Activated naive CD8-positive, alpha-beta T cell (primary cell): Measurements from ENCODE around the gene SLC36A3.

ENCODE experiments used
- H3K27ac Mint-ChIP-seq: one replicate; pipeline ENCODE4 v1.8.0; 2021; ENCODE audit warnings: mixed read lengths
- H3K27me3 Mint-ChIP-seq: one replicate; pipeline ENCODE4 v1.8.0; 2021; ENCODE audit warnings: mixed read lengths
- H3K36me3 Mint-ChIP-seq: one replicate; pipeline ENCODE4 v1.8.0; 2021; ENCODE audit warnings: mixed read lengths
- H3K4me1 Mint-ChIP-seq: one replicate; pipeline ENCODE4 v1.8.0; 2021; ENCODE audit warnings: low read depth, mixed read lengths
- H3K4me3 Mint-ChIP-seq: one replicate; pipeline ENCODE4 v1.8.0; 2021; ENCODE audit warnings: mild to moderate bottlenecking, mixed read lengths
- H3K9me3 Mint-ChIP-seq: one replicate; pipeline ENCODE4 v1.8.0; 2021; ENCODE audit warnings: low read depth, mixed read lengths

Gene SLC36A3

DNA sequence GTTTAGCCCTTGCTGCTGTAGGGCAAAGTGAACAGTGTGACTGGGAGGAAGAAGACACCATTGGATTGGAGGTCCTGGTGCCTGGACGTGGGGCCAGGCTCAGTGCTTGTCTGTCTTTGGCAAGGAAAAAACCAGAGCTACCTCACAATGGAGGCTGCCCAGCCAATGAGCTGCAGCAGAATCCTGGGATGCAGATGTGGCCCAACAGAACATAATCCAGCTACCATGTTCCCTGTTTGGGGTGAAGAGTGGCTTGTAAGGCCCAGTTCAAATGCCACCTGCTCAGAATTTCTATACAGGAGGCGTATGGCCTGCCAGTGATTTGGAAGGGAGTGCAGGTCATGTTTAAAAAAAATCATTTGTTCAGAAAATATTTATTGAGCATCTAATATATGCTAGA is at the start of gene SLC36A3:
SLC36A3 (minus strand) TSS at position 101 of the 400 bp plus-strand sequence. CDS start 412 bp downstream, outside the sequence.
- Mint-ChIP-seq H3K27ac (no peak within 1 kb of the TSS), H3K4me3 (no peak within 1 kb of the TSS), H3K27me3 (peaks cover 12% of the 10 kb centered on the region), H3K4me1 (no peaks in the 10 kb centered on the region), H3K9me3 (no peaks in the 10 kb centered on the region), H3K36me3 (no peaks in the 10 kb centered on the region)

DNA sequence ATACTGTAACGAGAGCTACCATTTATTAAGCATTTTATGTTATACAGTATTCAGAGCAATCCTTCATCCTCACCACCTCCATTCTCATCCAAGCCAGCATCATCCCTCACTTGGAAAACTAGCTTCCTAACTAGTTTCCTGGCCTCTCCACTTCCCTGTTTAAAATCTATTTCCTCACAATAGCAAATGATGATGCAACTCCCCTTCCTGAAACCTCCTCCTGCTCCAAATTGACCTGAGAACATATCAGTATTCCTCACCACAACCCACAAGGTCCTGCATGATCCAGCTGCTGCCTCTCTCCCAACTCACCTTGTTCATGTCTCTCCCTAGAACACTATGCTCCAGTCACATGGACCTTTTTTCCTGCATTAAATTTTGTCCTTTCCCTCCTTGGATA is 48.1 kb upstream of the SLC36A3 start:
- Mint-ChIP-seq H3K9me3 (no peaks in the 10 kb centered on the region), H3K4me1 (no peaks in the 10 kb centered on the region), H3K27me3 (peaks cover 7% of the 10 kb centered on the region), H3K27ac (no peak overlapping the region), H3K36me3 (no peaks in the 10 kb centered on the region), H3K4me3 (no peak overlapping the region)

DNA sequence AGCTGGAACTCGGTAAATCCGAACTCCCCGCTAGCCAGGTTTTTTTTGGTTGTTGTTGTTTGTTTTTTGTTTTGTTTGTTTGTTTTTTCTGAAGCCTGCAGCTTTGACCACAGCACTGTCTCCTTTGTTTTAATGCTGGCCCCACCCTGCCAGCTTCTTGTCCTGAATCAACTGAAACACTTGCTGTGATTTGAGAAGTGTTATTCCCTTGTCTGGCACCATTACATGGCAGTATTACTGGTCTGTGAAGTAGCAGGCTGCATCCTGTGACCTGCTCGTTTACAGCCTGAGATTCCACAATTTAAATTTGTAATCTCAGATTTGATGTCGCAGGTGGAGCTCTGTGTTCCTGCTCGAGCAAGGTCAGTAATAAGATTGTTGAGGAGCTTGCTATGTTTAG is 45.2 kb upstream of the SLC36A3 start:
- Mint-ChIP-seq H3K27ac (no peak overlapping the region), H3K27me3 (peaks cover 11% of the 10 kb centered on the region), H3K36me3 (no peaks in the 10 kb centered on the region), H3K4me1 (no peaks in the 10 kb centered on the region), H3K4me3 (no peak overlapping the region), H3K9me3 (no peaks in the 10 kb centered on the region)

- H3K27ac Mint-ChIP-seq = no peak within 1 kb of the TSS
- no peaks in the 10 kb centered on the region for H3K4me1 Mint-ChIP-seq
- H3K9me3 Mint-ChIP-seq = no peaks in the 10 kb centered on the region
- no peak within 1 kb of the TSS for H3K4me3 Mint-ChIP-seq
- no peaks in the 10 kb centered on the region for H3K36me3 Mint-ChIP-seq
- H3K27me3 Mint-ChIP-seq = peaks cover 13% of the 10 kb centered on the region
Observed at GRCh38 chr5:151347369-151347768, 43.8 kb upstream of the SLC36A3 start, which contains the start of gene SLC36A2. TSS of gene SLC36A2 (minus strand) at chr5:151347559. CDS start at chr5:151347460, 99 bp downstream.

- Mint-ChIP-seq H3K4me1 (no peaks in the 10 kb centered on the region), H3K27ac (no peak overlapping the region), H3K27me3 (peaks cover 16% of the 10 kb centered on the region), H3K36me3 (no peaks in the 10 kb centered on the region), H3K9me3 (no peaks in the 10 kb centered on the region), H3K4me3 (no peak overlapping the region)
Observed at GRCh38 chr5:151345808-151346478, 42.4 kb upstream of the SLC36A3 start.

GRCh38 chr5:151345187-151345807 is 41.7 kb upstream of the SLC36A3 start:
- peaks cover 15% of the 10 kb centered on the region for H3K27me3 Mint-ChIP-seq
- H3K4me1 Mint-ChIP-seq = no peaks in the 10 kb centered on the region
- no peaks in the 10 kb centered on the region for H3K36me3 Mint-ChIP-seq
- no peak overlapping the region for H3K4me3 Mint-ChIP-seq
- no peaks in the 10 kb centered on the region for H3K9me3 Mint-ChIP-seq
- no peak overlapping the region for H3K27ac Mint-ChIP-seq

- no peaks in the 10 kb centered on the region for H3K9me3 Mint-ChIP-seq
- no peaks in the 10 kb centered on the region for H3K4me1 Mint-ChIP-seq
- peaks cover 12% of the 10 kb centered on the region for H3K27me3 Mint-ChIP-seq
- H3K27ac Mint-ChIP-seq = no peak overlapping the region
- no peaks in the 10 kb centered on the region for H3K36me3 Mint-ChIP-seq
- no peak overlapping the region for H3K4me3 Mint-ChIP-seq
Observed at GRCh38 chr5:151344088-151344487, 40.5 kb upstream of the SLC36A3 start.

DNA sequence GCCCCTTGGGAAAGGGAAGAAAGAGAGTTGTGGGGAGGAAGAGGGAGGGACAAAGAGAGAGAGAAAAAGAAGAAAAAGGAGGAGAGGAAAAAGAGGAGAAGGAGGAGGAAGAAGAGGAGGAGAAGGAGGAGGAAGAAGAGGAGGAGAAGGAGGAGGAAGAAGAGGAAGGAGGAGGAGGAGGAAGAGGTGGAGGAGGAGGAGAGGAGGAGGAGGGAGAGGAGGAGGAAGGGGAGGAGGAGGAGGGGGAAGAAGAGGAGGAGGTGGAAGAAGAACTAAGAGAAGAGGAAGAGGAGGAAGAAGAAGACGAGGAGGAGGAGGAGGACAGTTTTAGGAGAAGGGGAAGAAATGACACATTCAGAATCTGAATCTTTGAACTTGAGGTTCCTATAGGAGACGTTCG is 36.4 kb upstream of the SLC36A3 start:
- Mint-ChIP-seq H3K9me3 (no peaks in the 10 kb centered on the region), H3K4me1 (no peaks in the 10 kb centered on the region), H3K27ac (no peak overlapping the region), H3K27me3 (peaks cover 14% of the 10 kb centered on the region), H3K36me3 (no peaks in the 10 kb centered on the region), H3K4me3 (no peak overlapping the region)

DNA sequence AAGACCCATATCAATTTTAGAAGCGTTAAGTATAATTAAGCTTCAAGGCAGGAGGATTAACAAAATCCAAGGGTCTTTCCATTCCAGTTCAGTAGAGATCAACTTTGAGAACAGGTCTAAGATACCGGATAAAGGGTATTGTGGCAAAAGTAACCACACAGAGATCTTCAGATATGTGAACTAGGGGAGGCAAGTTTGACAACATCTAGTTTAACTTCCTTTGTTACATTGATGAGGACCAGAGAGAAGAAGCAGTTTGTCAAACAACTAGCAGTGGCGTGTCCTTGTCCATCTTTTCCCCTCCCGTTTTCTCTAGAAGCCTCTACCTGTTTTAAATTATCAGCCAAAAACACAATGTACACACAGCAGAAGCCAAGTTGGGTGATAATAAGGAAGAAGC is 35.2 kb upstream of the SLC36A3 start:
- Mint-ChIP-seq H3K27me3 (peaks cover 17% of the 10 kb centered on the region), H3K4me1 (no peaks in the 10 kb centered on the region), H3K4me3 (no peak overlapping the region), H3K9me3 (no peaks in the 10 kb centered on the region), H3K27ac (no peak overlapping the region), H3K36me3 (no peaks in the 10 kb centered on the region)

DNA sequence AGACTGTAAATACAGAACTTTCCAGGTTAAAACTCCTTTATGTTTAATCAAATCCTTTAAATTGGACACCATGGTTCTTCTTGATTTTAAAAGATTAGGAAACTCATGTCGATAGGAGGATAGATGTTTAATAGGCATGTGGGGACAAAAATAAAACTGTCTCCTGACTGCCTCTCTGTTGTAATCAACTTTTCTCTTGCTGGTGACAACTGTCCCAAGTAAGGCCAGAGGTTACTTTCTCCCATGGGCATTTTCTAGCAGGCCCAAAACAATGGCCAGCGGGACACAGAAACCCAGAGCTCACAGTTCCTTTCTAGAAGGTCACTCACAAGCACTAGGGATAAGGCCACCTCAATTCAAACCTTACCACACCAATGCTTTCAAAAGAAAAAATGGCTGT is 29.3 kb upstream of the SLC36A3 start:
- no peaks in the 10 kb centered on the region for H3K9me3 Mint-ChIP-seq
- no peak overlapping the region for H3K27ac Mint-ChIP-seq
- H3K4me1 Mint-ChIP-seq = no peaks in the 10 kb centered on the region
- H3K36me3 Mint-ChIP-seq = no peaks in the 10 kb centered on the region
- peaks cover 11% of the 10 kb centered on the region for H3K27me3 Mint-ChIP-seq
- no peak overlapping the region for H3K4me3 Mint-ChIP-seq

GRCh38 chr5:151328734-151329133 is 25.2 kb upstream of the SLC36A3 start:
- H3K4me1 Mint-ChIP-seq = no peaks in the 10 kb centered on the region
- H3K9me3 Mint-ChIP-seq = no peaks in the 10 kb centered on the region
- H3K27me3 Mint-ChIP-seq = no peaks in the 10 kb centered on the region
- no peak overlapping the region for H3K4me3 Mint-ChIP-seq
- H3K36me3 Mint-ChIP-seq = no peaks in the 10 kb centered on the region
- H3K27ac Mint-ChIP-seq = no peak overlapping the region

DNA sequence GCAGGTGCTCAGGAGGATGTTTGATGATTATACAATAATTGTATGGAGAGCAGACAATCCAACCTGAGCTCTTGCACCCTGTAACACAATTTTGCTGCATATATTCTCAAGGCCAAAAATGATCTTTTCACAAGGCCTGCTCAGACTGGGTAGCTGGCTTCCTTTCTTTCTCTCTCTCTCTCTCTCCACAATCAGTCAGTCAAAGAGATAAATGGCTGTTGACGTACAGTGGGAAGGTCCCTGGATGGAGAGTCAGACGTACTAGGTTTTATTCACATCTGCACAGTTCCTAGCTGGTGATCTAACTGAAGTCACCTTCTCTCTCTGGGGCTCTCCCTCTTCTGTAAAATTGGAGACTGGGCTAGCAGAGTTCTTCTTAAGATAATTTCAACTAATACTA is 24.0 kb upstream of the SLC36A3 start:
- no peaks in the 10 kb centered on the region for H3K36me3 Mint-ChIP-seq
- H3K27me3 Mint-ChIP-seq = no peaks in the 10 kb centered on the region
- no peaks in the 10 kb centered on the region for H3K4me1 Mint-ChIP-seq
- no peak overlapping the region for H3K4me3 Mint-ChIP-seq
- no peaks in the 10 kb centered on the region for H3K9me3 Mint-ChIP-seq
- H3K27ac Mint-ChIP-seq = no peak overlapping the region

DNA sequence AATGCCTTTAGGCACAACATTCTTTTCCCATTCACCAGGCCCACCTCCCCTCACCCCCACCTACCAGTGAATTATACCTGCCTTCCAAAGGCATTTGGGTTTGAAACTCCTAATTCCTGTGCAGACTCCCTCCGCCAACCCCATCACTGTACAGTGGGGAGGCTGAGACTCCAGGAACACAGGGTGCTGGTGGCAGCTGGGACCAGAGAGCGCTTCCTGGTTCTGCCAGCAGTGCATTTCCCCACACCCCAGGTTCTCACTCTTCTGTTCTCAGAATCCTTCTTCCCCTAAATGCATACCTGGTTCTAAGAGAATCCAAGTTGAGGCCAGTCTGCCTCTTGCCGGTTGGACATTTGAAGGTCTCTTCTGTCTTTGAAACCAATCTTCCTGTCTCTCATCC is 22.7 kb upstream of the SLC36A3 start:
- Mint-ChIP-seq H3K27me3 (no peaks in the 10 kb centered on the region), H3K27ac (no peak overlapping the region), H3K9me3 (no peaks in the 10 kb centered on the region), H3K4me3 (no peak overlapping the region), H3K36me3 (no peaks in the 10 kb centered on the region), H3K4me1 (no peaks in the 10 kb centered on the region)

DNA sequence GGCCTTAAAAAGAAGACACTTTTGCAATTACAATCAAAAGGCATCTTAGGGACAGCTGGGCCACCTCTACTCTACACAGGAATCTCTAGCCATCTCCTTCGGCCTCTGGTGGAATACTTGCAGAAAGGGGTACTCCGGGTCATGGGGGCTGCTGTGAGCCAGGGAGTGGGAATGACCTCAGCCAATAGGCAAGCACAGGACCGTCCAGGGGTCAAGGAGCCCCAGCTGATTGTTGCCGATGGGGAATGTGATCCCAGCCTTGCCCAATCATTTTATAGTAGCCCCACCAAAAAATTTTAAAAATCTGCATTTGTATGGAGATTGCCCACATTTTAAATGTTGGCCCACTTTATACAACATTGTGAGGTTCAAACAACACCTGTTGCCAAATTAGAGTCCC is 16.9 kb upstream of the SLC36A3 start:
- H3K27me3 Mint-ChIP-seq = peaks cover 5% of the 10 kb centered on the region
- H3K36me3 Mint-ChIP-seq = no peaks in the 10 kb centered on the region
- no peak overlapping the region for H3K4me3 Mint-ChIP-seq
- H3K9me3 Mint-ChIP-seq = no peaks in the 10 kb centered on the region
- no peaks in the 10 kb centered on the region for H3K4me1 Mint-ChIP-seq
- no peak overlapping the region for H3K27ac Mint-ChIP-seq

GRCh38 chr5:151318850-151319732 is 15.5 kb upstream of the SLC36A3 start:
- Mint-ChIP-seq H3K27ac (no peak overlapping the region), H3K4me1 (no peaks in the 10 kb centered on the region), H3K27me3 (peaks cover 5% of the 10 kb centered on the region), H3K4me3 (no peak overlapping the region), H3K36me3 (no peaks in the 10 kb centered on the region), H3K9me3 (no peaks in the 10 kb centered on the region)
